CD4-positive, alpha-beta T cell treated with Interferon alpha-2 for 1 hour (primary cell): ENCODE results near the gene CEACAM3.

ENCODE experiments used
- DNase-seq, 2 donors: peaks; one replicate each; pipeline ENCODE4 v3.0.0-alpha.2; 2020 to 2022

Gene CEACAM3

DNA sequence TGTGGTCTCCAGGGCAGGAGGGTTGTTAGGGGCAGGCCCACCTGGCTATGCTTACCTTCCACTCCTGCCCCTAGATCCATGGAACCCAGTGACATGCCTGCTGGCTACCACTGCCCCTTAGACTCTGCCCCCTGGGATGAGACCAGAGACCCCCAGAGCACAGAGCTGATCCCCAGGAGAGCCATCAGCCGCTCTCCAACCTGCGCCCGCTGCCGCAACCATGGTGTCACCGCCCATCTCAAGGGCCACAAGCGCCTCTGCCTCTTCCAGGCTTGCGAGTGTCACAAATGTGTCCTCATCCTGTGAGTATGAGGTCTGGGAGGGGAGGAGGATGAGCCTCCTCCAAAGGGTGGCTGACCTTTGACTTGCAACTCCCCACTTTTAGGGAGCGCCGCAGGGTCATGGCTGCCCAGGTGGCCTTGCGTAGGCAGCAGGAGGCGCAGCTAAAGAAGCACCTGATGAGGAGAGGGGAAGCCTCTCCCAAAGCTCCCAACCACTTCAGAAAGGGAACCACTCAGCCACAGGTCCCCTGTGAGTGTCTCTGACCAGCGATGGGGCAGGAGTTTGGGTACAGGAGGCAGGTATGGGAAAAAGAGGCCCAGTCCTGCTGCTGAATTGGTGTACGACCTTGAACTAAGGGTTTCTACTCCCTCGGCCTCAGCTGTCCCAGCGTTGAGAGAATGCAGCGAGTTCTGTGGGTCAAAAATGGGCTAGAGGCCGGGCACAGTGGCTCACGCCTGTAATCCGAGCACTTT, 51.1 kb downstream of the CEACAM3 start:
- DNase-seq, result no peak

- no peak for DNase-seq
Observed at GRCh38 chr19:41848666-41849065, 52.3 kb downstream of the CEACAM3 start.

GRCh38 chr19:41849067-41849466, 52.7 kb downstream of the CEACAM3 start:
- DNase-seq, result no peak

DNA sequence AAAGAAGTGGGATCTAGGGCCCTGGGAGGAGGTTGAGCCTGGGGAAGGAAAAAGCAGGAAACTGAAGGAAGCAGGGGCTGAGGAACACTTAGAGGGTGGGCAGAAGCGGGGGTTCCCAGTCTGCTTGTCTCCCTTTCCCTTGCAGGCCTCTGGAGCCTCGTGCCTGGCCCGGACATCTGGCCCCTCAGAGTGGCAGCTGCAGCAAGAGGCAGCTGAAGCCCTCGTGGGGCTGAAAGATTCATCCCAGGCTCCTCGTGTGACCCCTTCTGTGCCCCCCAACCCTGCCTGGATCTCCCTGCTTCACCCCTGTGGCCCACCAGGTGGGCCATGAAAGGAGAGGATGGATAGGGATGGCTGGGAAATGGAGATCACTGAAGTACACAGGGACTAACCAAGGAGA, 54.0 kb downstream of the CEACAM3 start:
- DNase-seq, result no peak

- no peak for DNase-seq
Observed at GRCh38 chr19:41851456-41851855, 55.1 kb downstream of the CEACAM3 start.

- no peak for DNase-seq
Observed at GRCh38 chr19:41853344-41853743, 57.0 kb downstream of the CEACAM3 start.

GRCh38 chr19:41853768-41854167, 57.4 kb downstream of the CEACAM3 start:
- no peak for DNase-seq

- DNase-seq, result no peak
Observed at GRCh38 chr19:41859213-41859617, 62.8 kb downstream of the CEACAM3 start.

DNA sequence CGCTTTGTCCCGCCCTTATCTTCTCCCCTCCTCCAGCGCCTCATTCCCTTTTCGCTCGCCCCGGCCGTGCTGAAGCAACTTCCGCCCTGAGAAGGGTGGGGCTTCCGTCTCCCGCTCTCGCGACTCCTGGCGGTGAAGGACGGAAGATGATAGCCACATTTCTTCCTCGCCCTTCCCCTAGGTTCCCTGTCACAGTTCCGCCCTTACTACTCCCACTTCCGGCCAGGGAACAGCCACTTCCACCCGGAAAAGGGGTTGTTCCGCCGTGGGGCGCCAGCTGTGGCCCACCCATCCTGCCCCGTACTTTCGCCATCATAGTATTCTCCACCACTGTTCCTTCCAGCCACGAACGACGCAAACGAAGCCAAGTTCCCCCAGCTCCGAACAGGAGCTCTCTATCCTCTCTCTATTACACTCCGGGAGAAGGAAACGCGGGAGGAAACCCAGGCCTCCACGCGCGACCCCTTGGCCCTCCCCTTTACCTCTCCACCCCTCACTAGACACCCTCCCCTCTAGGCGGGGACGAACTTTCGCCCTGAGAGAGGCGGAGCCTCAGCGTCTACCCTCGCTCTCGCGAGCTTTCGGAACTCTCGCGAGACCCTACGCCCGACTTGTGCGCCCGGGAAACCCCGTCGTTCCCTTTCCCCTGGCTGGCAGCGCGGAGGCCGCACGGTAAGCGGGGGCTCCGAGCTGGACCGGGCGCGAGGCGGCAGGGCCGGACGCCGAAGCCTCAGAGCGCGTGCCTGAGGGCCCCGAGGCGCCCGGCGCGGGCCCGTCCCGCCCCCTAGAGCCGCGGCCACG, 63.4 kb downstream of the CEACAM3 start, which contains the start of gene RPS19:
RPS19 (plus strand) TSS at position 638 of the 801 bp plus-strand sequence. CDS start 520 bp downstream, outside the sequence.
- peak; percentile 97 to 99 for DNase-seq

DNA sequence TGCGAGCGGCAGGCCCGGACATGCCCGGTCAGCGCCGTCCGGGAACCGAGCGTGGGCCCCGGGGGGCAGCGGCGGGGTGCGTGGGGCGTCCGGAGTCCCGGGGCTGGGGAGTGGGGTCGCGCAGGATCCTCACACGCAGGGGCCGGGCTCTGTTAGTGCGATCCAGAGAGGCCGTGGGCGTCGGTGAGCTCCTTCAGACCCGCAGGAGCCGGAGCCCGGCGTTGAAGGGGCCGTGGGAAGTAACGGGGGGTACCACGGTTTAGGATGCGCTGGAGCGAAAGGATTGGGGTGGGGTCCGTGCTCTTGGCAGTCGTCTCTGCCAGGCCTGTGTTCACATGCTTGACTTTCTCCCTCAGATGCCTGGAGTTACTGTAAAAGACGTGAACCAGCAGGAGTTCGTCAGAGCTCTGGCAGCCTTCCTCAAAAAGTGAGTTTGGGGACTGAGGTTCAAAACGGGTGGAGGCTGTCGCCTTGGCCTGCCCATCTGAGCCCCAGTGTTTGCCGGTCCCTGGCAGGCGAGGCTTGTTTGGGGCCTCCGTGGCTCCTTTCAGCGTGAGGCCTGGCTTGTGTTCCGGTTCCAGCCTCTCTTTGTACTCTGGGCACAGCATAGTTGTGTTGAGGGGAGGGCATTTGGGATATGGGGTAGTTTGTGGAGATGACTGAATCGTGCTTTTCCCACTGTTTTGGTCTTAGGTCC, 64.2 kb downstream of the CEACAM3 start:
- no peak for DNase-seq
